AG04449 (cell line): ENCODE measurements around the gene KIAA0825.

Source experiments
- CTCF ChIA-PET: fragments of 350-600 bp; formaldehyde crosslinking; extraction: SDS; loops from one replicate; lab custom pipeline; 2021; ENCODE audit warnings: antibody characterized with exemption; lab: Yijun Ruan, JAX
- POLR2A ChIA-PET: fragments of 400-600, 350-600 bp; formaldehyde crosslinking; extraction: SDS; loops from one replicate; lab custom pipeline; 2020; ENCODE audit warnings: antibody characterized with exemption, inconsistent platforms; lab: Yijun Ruan, JAX
- DNase-seq: peaks from one replicate; pipeline ENCODE4 v3.0.0-alpha.2; 2010; ENCODE audit warnings: low read depth, low spot score
- H3K4me3 ChIP-seq: 2 replicates; pipeline ENCODE4 v1.5.1; 2011; ENCODE audit warnings: low read depth, mild to moderate bottlenecking, control low read depth, low read length
- CTCF ChIP-seq: IDR thresholded peaks from one replicate; pipeline ENCODE4 v1.5.1; 2011; ENCODE audit warnings: mild to moderate bottlenecking, moderate library complexity, low read length, control low read depth, inconsistent platforms; ENCODE audit not compliant: insufficient read depth; ENCODE audit errors: missing control alignments

The KIAA0825 gene

GRCh38 chr5:94353605-94354004, 264.8 kb downstream of the KIAA0825 start:
- no peak overlapping the region for H3K4me3 ChIP-seq
- DNase-seq = no peak
- no peak for TF ChIP-seq CTCF
- CTCF ChIA-PET = no interaction called here
- POLR2A ChIA-PET = no interaction called here

DNA sequence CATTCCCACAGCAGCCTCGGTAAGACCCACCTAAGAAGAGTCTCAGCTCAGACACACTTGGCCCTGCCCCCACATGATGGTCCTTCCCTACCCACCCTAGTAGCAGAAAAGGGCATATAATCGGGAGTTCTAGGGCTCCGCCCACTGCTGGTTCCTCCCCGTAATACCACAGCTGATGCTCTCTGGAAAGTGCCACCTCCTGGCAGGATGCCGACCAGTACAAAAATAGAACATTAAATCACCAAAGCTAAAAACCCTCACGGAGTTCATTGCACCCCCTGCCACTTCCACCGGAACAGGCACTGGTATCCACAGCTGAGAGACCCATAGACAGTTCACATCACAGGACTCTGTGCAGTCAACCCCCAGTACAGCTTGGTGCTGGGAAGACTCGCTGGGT, 271.3 kb downstream of the KIAA0825 start:
- no peak for TF ChIP-seq CTCF
- DNase-seq = no peak
- POLR2A ChIA-PET = no interaction called here
- CTCF ChIA-PET = no interaction called here
- no peak overlapping the region for H3K4me3 ChIP-seq

DNA sequence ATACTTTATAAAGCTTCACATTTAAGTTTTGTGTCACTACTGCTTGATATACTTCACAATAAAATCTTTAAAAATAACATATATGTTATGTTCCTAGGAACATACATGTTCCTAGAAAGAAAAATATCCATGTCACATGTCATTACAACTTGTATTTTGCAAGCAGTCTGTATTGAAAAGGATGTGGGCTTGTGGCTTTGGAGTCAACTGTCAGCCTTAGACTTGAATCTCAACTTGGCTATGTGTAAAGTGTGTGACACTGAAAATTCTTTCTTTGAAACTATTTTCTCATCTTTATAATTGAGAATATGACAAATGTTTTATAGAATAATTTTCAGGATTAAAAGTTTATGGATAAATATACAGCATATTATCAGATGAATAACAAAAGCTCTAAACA, 273.1 kb downstream of the KIAA0825 start:
- ChIA-PET CTCF (no interaction called here), POLR2A (no interaction called here)
- no peak for DNase-seq
- H3K4me3 ChIP-seq = no peak overlapping the region
- no peak for TF ChIP-seq CTCF

- DNase-seq = no peak
- TF ChIP-seq CTCF = no peak
- POLR2A ChIA-PET = no interaction called here
- CTCF ChIA-PET = no interaction called here
- H3K4me3 ChIP-seq = no peak overlapping the region
Measured at GRCh38 chr5:94337617-94338016, 280.8 kb downstream of the KIAA0825 start.

- ChIA-PET POLR2A (no interaction called here), CTCF (no interaction called here)
- TF ChIP-seq CTCF = no peak
- no peak overlapping the region for H3K4me3 ChIP-seq
- DNase-seq = no peak
Measured at GRCh38 chr5:94335936-94336335, 282.5 kb downstream of the KIAA0825 start.

DNA sequence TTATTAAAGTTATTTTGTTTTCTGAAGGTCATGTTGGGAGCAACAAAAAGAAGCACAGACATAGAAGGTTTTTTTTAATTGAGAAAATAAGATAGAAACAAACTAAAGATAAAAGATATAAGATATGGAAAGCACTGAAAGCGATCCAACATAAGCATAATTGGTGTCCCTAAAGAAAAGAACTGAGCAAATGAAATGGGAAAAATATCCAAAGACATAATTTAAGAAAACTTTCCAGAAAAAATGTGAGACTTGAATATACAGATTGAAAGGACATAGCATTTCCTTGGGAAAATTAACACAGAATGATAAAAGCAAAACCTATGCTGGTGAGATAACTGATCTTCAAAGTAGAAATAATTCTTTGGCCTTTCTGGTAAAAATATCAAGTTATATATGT, 289.3 kb downstream of the KIAA0825 start:
- POLR2A ChIA-PET = no interaction called here

More for the DNA sequence above, 289.3 kb downstream of the KIAA0825 start:
- CTCF ChIA-PET = no interaction called here
- no peak for TF ChIP-seq CTCF
- H3K4me3 ChIP-seq = no peak overlapping the region
- no peak for DNase-seq
